ENCODE measurements around the gene SAE1.

SAE1 gene

GRCh38 chr19:47107202-47107952, 23.3 kb upstream of the SAE1 start:
- DNase-seq, result no peak

DNA sequence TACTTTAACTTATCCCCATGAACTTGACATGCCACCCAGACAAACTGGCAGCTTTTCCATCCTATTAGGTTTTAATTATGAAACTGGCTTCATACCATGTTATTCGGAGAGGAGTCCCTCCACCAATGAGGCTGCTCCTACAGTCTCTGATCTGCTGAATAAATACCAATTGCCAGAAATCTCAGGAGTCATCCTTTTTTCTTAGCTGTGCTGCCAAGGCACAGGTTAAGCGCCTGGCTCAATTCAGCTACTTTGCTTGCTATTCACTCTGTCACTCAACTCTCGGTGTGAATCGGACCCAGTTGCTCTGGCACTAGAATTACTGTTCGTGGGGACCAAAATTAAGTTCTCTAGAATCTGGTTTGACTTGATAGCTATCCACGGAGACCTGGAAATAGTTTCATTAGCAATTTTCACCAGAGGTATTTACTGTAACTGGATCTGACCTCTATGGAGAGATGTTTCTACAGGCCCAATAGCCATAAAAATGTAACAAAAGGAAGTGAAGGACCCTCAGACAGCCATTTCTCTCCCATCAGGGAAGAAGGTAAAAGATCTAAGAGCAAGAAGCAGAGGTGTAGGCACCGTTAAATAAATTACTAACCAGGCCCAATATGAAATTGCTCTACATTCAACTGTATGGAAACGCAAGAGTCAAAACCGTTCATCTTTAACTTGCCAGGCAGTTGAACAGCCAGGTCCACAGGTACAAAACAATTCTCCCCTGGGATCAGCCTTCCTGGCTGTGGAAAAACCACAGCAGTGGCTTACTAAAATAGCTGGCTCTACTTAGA, 22.5 kb upstream of the SAE1 start:
- DNase-seq, result no peak

GRCh38 chr19:47109177-47109540, 21.5 kb upstream of the SAE1 start:
- DNase-seq, result no peak

GRCh38 chr19:47109541-47110375, 20.9 kb upstream of the SAE1 start:
- no peak for DNase-seq

DNA sequence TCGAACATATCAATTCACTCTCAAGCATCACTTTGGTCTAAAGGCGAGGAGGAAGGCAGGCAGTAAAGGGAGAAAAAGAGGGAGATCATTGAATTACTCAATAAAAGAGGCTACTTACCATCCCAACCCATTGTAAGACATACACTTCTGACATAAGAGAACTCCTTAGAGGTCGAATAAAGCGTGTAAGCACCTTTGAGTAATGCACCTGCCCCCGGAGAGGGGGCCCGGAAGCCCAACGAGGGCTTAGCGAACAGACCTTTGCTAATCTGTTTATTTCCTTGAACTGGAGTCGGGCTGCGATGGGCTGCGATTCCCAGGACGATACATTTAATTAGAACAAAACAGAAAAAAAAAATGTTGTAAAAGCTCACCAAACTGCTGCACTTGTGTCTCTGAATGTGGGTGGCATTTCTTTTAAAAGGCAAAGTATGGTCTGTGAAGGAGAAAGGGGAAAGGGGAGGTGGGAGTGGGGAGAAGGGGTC, 20.1 kb upstream of the SAE1 start:
- DNase-seq, result no peak

DNA sequence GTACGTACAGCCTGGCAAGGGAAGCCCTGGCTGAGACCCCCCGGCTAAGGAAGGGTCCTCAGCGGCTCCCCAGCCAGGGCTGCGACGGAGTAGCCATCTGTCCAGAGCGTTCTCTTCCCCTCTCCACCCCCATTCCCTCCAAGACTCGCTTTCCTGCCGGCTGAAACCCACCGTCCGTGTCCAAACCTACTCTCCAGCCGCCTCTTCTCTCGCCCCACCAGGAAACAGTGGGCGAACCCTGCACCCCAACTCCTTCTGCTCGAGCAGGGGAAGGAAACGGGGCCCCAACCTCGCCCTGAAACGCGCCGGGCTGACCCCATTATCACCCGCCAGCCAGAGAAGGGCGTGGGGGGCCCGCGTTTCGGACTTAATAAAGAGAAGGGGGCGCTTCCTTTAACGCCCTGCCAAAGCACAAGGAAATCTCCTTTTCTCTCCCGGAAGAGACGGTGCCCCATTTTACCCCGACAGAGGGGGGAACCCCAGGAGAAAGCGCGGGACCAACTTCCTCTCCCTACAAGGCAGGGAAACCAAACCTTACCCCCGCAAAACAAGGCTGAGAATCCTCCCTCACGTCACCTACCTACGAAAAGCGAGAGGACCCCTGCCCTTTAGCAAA, 19.5 kb upstream of the SAE1 start:
- DNase-seq, result no peak

DNA sequence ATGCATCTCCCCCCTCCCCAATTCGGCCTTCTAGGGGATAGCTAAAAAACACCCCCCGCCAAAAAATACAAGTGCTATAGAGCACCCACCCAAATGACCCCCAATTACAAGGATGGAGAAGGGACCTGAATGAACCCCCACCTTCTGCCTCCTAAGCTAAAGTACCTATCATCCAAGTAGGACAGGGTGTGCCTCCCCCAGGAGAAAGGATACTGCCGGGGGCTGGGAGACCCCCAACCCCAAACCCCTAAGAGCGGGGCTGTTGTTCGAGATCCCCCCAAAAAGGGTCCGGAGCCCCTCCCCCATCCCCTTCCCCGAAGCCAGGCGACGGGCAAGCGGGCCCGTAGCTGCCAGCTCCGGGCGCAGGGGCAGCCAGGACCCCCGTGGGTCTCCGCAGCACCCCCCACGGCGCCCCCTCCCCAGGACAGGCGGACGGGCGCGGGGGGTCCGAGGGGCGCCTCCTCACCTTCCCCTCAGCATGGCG, 18.9 kb upstream of the SAE1 start:
- no peak for DNase-seq

GRCh38 chr19:47112166-47112996, 18.3 kb upstream of the SAE1 start:
- peak; percentile 72 for DNase-seq

GRCh38 chr19:47112997-47113849, 17.4 kb upstream of the SAE1 start, which contains the start of gene ZC3H4:
Gene ZC3H4, minus strand, starts transcription at chr19:47113776. Its CDS starts 1,192 bp downstream, at chr19:47112584.
- peak; percentile 97 for DNase-seq

GRCh38 chr19:47113850-47114651, 16.6 kb upstream of the SAE1 start:
- no peak for DNase-seq

- DNase-seq, result no peak
Observed at GRCh38 chr19:47120470-47121067, 10.1 kb upstream of the SAE1 start.

DNA sequence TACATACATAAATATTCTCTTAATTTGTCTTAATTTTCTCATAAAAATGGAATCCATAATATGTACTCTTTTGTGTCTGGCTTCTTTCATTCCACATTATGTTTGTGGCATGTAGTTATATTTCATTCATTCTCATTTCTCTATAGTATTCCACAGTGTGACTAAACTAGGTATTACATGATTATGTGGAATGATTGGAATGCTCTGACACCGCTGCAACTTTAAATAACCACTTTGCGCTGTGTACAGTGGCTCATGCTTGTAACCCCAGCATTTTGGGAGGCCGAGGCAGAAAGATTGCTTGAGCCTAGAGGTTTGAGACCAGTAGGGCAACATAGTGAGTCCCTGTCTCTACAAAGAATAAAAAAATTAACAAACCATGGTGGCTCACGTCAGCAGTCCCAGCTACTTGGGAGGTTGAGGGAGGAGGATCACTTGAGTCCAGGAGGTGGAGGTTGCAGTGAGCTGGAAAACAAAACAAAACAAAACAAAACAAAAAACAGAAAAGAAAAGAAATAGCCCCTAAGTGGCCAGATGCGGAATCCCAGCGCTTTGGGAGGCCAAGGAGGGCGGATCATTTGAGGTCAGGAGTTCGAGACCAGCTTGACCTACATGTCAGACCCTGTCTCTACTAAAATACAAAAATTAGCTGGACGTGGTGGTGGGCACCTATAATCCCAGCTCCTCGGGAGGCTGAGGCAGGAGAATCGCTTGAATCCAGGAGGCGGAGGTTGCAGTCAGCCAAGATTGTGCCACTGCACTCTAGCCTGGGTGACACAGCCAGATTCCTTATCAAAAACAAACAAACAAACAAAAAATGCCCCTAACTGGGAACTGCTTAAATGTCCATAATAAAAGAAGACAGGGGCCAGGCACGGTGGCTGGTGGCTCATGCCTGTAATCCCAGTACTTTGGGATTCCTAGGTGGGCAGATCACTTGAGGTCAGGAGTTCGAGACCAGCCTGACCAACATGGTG, 8.0 kb upstream of the SAE1 start:
- DNase-seq, result peak; percentile 85

GRCh38 chr19:47123406-47123805, 7.2 kb upstream of the SAE1 start:
- DNase-seq, result no peak

- DNase-seq, result peak; percentile 69
Observed at GRCh38 chr19:47124937-47125668, 5.5 kb upstream of the SAE1 start.

DNA sequence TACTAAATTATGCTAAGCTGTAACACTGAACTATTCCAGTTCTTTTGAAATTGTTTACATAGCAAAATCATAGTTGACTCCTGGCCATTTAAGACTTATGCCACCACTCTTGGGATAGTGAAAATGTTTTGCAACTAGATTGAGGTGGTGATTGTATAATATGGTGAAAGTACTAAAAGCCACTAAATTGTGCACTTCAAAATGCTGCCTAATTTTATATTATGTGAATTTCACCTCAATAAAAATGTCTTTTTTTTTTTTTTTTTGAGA, 5.0 kb upstream of the SAE1 start:
- no peak for DNase-seq

GRCh38 chr19:47129579-47129978, 1.1 kb upstream of the SAE1 start:
- DNase-seq, result no peak

DNA sequence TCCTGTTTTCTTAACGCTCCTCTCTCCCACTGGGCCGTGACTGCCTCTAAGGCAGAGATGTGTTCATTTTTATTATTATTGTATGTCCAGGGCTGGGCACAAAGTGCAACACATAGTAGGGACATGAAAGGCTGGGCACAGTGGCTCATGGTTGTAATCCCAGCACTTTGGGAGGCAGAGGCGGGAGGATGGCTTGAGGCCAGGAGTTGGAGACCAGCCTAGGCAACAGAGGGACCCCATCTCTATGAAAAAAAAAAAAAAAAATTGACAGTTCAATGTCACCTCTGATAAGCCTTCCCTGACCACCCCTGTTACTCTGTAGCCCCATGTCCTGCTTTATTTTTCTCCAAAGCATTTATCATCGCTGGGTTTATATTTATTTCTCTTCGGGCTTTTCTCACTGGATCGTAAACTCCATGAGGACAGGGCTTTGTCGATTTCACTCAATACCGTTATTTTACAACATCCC, 481 bp upstream of the SAE1 start:
- no peak for DNase-seq
